DND-41 (cell line): ENCODE results near the gene FDXR.

ENCODE experiments used
- CTCF ChIP-seq: IDR thresholded peaks from 2 replicates; pipeline ENCODE4 v1.5.1; 2012; ENCODE audit warnings: borderline replicate concordance, low read length, moderate library complexity, mild to moderate bottlenecking; ENCODE audit not compliant: poor library complexity, severe bottlenecking; ENCODE audit errors: extremely low read depth
- EZH2 ChIP-seq: IDR thresholded peaks from 3 replicates; pipeline ENCODE4 v1.6.1; 2012; ENCODE audit warnings: borderline replicate concordance, low read depth, mild to moderate bottlenecking, moderate library complexity, low read length, inconsistent platforms; ENCODE audit not compliant: severe bottlenecking

- TF ChIP-seq CTCF (no peak), EZH2 (no peak)
Measured at GRCh38 chr17:74892013-74892841, 19.4 kb upstream of the FDXR start.
